Natural killer cell (primary cell): ENCODE data around the gene TRAPPC5. TPM values are rescaled to one million over a fixed set of nuclear protein-coding genes. Genes with fewer than 3 reads are reported as not detected.

Source experiments
- ATAC-seq, 3 donors: fragments of 150-1000 bp in 2 of 3; fragments of 200-7000 bp in 1 of 3; cut with Tn5 transposase; 1 replicate in 1 of 3; 2 replicates in 2 of 3; pipeline ENCODE4 v1.10.0; 2021; ENCODE audit warnings: mild to moderate bottlenecking in 2 of 3, moderate library complexity in 2 of 3
- DNase-seq, 2 donors: peaks; one replicate each; pipeline versions ENCODE4 v3.0.0 to v3.0.0-alpha.2; 2013 to 2021; ENCODE audit warnings: mixed read lengths in 1 of 2
- H3K27ac ChIP-seq: one replicate; pipeline ENCODE4 v1.5.1; 2013; ENCODE audit warnings: mild to moderate bottlenecking, low read length
- H3K27me3 ChIP-seq: one replicate; pipeline ENCODE4 v1.6.1; 2013; ENCODE audit warnings: low read length; ENCODE audit not compliant: control insufficient read depth, insufficient read depth
- H3K36me3 ChIP-seq: one replicate; pipeline ENCODE4 v1.6.1; 2013; ENCODE audit warnings: low read length; ENCODE audit not compliant: control insufficient read depth, insufficient read depth
- H3K4me1 ChIP-seq: one replicate; pipeline ENCODE4 v1.6.1; 2013; ENCODE audit warnings: low read length; ENCODE audit not compliant: control insufficient read depth, insufficient read depth
- H3K4me3 ChIP-seq: one replicate; pipeline ENCODE4 v1.5.1; 2013; ENCODE audit warnings: low read length
- H3K9me3 ChIP-seq: one replicate; pipeline ENCODE4 v1.6.1; 2013; ENCODE audit warnings: low read length; ENCODE audit not compliant: control insufficient read depth, insufficient read depth
- H3K27ac Mint-ChIP-seq, 2 donors: one replicate each; pipeline ENCODE4 v1.8.0; 2022; ENCODE audit warnings: mild to moderate bottlenecking in 2 of 2, mixed read lengths in 2 of 2, moderate library complexity in 1 of 2
- H3K27me3 Mint-ChIP-seq, 2 donors: one replicate each; pipeline ENCODE4 v1.8.0; 2022; ENCODE audit warnings: low read depth in 2 of 2, mixed read lengths in 2 of 2
- H3K36me3 Mint-ChIP-seq: one replicate; pipeline ENCODE4 v1.8.0; 2022; ENCODE audit warnings: mixed read lengths
- H3K4me1 Mint-ChIP-seq, 2 donors: one replicate each; pipeline ENCODE4 v1.8.0; 2022; ENCODE audit warnings: mixed read lengths in 2 of 2
- H3K4me3 Mint-ChIP-seq: one replicate; pipeline ENCODE4 v1.8.0; 2022; ENCODE audit warnings: mild to moderate bottlenecking, moderate library complexity, mixed read lengths
- H3K9me3 Mint-ChIP-seq, 2 donors: one replicate each; pipeline ENCODE4 v1.8.0; 2022; ENCODE audit warnings: mixed read lengths in 2 of 2
- WGBS: methylation state at CpG from one replicate; pipeline ENCODE4 v1.1.7; 2013; ENCODE audit warnings: missing lambda C conversion rate; ENCODE audit not compliant: insufficient coverage; 5-methylcytosine and 5-hydroxymethylcytosine counted together
- intact Hi-C: fragments of 100-400 bp; cut with micrococcal nuclease; formaldehyde crosslinking; loops from one replicate; pipeline ENCODE4 v1.14.2; 2022
- total RNA-seq, 4 donors: library from RNA; stranded (reverse); fragments of 120-200 nt in 1 of 4; gene quantifications; one replicate each; pipeline versions ENCODE4 v1.2.3 to v1.2.4, GENCODE V29; 2013 to 2022
- TF ChIP-seq, protein P1 (sequence below): fragments of 200-600 bp; IDR thresholded peaks from one replicate; pipeline ENCODE4 v1.8.0; 2022; ENCODE audit warnings: antibody characterized with exemption

Gene TRAPPC5
- total RNA-seq, 3 donors from 2014 or later (not counting 1 experiment from before 2014, with no cell fraction given), result 53.8 to 58.8 (median 54.2) TPM

- no peak overlapping the region for H3K4me3 Mint-ChIP-seq
- ATAC-seq (no peak), DNase-seq (no peak)
- Histone ChIP-seq H3K27ac (no peak overlapping the region), H3K27me3 (no peaks in the 10 kb centered on the region), H3K4me3 (no peak overlapping the region), H3K36me3 (no peaks in the 10 kb centered on the region), H3K9me3 (peaks cover 4% of the 10 kb centered on the region), H3K4me1 (peaks cover 10% of the 10 kb centered on the region)
- H3K36me3 Mint-ChIP-seq, result no peaks in the 10 kb centered on the region
- no peaks in the 10 kb centered on the region for H3K9me3 Mint-ChIP-seq
- H3K27ac Mint-ChIP-seq, result no peak overlapping the region
- peaks cover 0 to 5% of the 10 kb centered on the region in 2 donors for H3K27me3 Mint-ChIP-seq
- intact Hi-C loops, result no loop called here
- 100% methylated on average over 1 of the region's 1 CpG for WGBS
- TF ChIP-seq, protein P1, sequence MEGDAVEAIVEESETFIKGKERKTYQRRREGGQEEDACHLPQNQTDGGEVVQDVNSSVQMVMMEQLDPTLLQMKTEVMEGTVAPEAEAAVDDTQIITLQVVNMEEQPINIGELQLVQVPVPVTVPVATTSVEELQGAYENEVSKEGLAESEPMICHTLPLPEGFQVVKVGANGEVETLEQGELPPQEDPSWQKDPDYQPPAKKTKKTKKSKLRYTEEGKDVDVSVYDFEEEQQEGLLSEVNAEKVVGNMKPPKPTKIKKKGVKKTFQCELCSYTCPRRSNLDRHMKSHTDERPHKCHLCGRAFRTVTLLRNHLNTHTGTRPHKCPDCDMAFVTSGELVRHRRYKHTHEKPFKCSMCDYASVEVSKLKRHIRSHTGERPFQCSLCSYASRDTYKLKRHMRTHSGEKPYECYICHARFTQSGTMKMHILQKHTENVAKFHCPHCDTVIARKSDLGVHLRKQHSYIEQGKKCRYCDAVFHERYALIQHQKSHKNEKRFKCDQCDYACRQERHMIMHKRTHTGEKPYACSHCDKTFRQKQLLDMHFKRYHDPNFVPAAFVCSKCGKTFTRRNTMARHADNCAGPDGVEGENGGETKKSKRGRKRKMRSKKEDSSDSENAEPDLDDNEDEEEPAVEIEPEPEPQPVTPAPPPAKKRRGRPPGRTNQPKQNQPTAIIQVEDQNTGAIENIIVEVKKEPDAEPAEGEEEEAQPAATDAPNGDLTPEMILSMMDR, result no peak
- no peaks in the 10 kb centered on the region for H3K4me1 Mint-ChIP-seq
These were observed 36.1 kb downstream of the TRAPPC5 start for GRCh38 chr19:7716762-7717161.

GRCh38 chr19:7718668-7719067 lies 38.0 kb downstream of the TRAPPC5 start:
- DNase-seq (peak in 1 of 2 donors; percentile 57), ATAC-seq (peak in 1 of 3 donors; percentile 48)
- H3K27me3 Mint-ChIP-seq, result peaks cover 0 to 5% of the 10 kb centered on the region in 2 donors
- Histone ChIP-seq H3K36me3 (no peaks in the 10 kb centered on the region), H3K9me3 (peaks cover 4% of the 10 kb centered on the region), H3K4me1 (peaks cover 10% of the 10 kb centered on the region), H3K4me3 (no peak overlapping the region), H3K27ac (no peak overlapping the region), H3K27me3 (no peaks in the 10 kb centered on the region)
- WGBS, result 27% methylated on average over 8 of the region's 8 CpGs
- no peaks in the 10 kb centered on the region for H3K9me3 Mint-ChIP-seq
- intact Hi-C loops, result no loop called here
- H3K4me1 Mint-ChIP-seq, result no peaks in the 10 kb centered on the region
- H3K4me3 Mint-ChIP-seq, result no peak overlapping the region
- no peak overlapping the region for H3K27ac Mint-ChIP-seq
- TF ChIP-seq, protein P1, result no peak
- no peaks in the 10 kb centered on the region for H3K36me3 Mint-ChIP-seq

- Mint-ChIP-seq H3K27me3 (peaks cover 0 to 5% of the 10 kb centered on the region in 2 donors), H3K4me1 (no peaks in the 10 kb centered on the region), H3K9me3 (no peaks in the 10 kb centered on the region), H3K36me3 (no peaks in the 10 kb centered on the region), H3K4me3 (no peak overlapping the region), H3K27ac (no peak overlapping the region)
- H3K27ac ChIP-seq, result no peak overlapping the region
- ATAC-seq (no peak), DNase-seq (no peak)
- intact Hi-C loops, result no loop called here
- TF ChIP-seq, protein P1, result no peak
- no peaks in the 10 kb centered on the region for H3K36me3 ChIP-seq
- H3K4me3 ChIP-seq, result no peak overlapping the region
- WGBS, result 97% methylated on average over 6 of the region's 6 CpGs
- H3K9me3 ChIP-seq, result peaks cover 4% of the 10 kb centered on the region
- H3K4me1 ChIP-seq, result peaks cover 10% of the 10 kb centered on the region
- no peaks in the 10 kb centered on the region for H3K27me3 ChIP-seq
These were observed 39.7 kb downstream of the TRAPPC5 start for GRCh38 chr19:7720351-7720750.

DNA sequence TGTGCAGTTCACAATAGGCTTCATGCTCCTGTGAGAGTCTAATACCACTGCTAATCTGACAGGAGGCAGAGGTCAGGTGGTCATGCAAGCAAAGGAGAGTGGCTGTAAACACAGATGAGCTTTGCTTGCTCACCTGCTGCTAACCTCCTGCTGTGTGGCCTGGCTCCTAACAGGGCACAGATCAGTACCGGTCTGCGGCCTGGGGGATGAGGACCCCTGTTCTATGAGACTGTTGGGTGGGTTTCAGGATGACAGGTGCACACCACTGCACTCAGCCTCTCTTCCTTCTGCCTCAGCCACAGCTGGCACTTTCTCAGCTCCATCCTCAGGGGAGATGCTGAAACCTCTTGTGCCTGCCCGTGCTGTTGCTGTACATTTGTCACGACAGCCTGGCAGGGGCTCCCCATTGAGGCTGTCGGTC lies 41.6 kb downstream of the TRAPPC5 start:
- Histone ChIP-seq H3K36me3 (no peaks in the 10 kb centered on the region), H3K27ac (no peak overlapping the region), H3K4me3 (no peak overlapping the region), H3K9me3 (no peaks in the 10 kb centered on the region), H3K4me1 (peaks cover 10% of the 10 kb centered on the region), H3K27me3 (no peaks in the 10 kb centered on the region)
- DNase-seq (no peak), ATAC-seq (no peak)
- WGBS, result 66% methylated on average over 5 of the region's 5 CpGs
- Mint-ChIP-seq H3K27ac (no peak overlapping the region), H3K36me3 (no peaks in the 10 kb centered on the region), H3K4me3 (no peak overlapping the region), H3K9me3 (no peaks in the 10 kb centered on the region), H3K27me3 (peaks cover 2 to 4% of the 10 kb centered on the region in 2 donors), H3K4me1 (no peaks in the 10 kb centered on the region)
- intact Hi-C loops, result no loop called here
- TF ChIP-seq, protein P1, result no peak
